Ascending aorta (tissue), 2 donors: ENCODE data around the gene ZNF511. TPM values are rescaled to one million over a fixed set of nuclear protein-coding genes. Genes with fewer than 3 reads are reported as not detected.
"Not testable (repeated sequence)": the region's sequence is repeated elsewhere in the genome, so short reads cannot be mapped to it uniquely, and the experiment has no call there.

Experiments used
- DNase-seq, 2 donors: peaks; one replicate each; pipeline ENCODE4 v3.0.0-alpha.2; 2019; ENCODE audit warnings: low spot score in 2 of 2
- H3K27ac ChIP-seq, 2 donors: fragments of 200-600 bp; sonication (generic); one replicate each; pipeline ENCODE4 v1.5.1; 2016 to 2017; ENCODE audit warnings: mild to moderate bottlenecking in 1 of 2
- H3K27me3 ChIP-seq: fragments of 200-600 bp; sonication (generic); one replicate; pipeline ENCODE4 v1.5.1; 2017
- H3K36me3 ChIP-seq, 2 donors: fragments of 200-600 bp; sonication (generic); one replicate each; pipeline ENCODE4 v1.5.1; 2016
- H3K4me1 ChIP-seq, 2 donors: fragments of 200-600 bp; sonication (generic); one replicate each; pipeline ENCODE4 v1.5.1; 2016 to 2017; ENCODE audit warnings: mild to moderate bottlenecking in 1 of 2
- H3K4me3 ChIP-seq, 2 donors: fragments of 200-600 bp; sonication (generic); one replicate each; pipeline ENCODE4 v1.5.1; 2016 to 2017; ENCODE audit warnings: mild to moderate bottlenecking in 1 of 2
- H3K9me3 ChIP-seq, 2 donors: fragments of 200-600 bp; sonication (generic); one replicate each; pipeline ENCODE4 v1.5.1; 2016
- intact Hi-C: fragments of 100-400 bp; cut with DNase I; formaldehyde crosslinking; loops from one replicate; pipeline ENCODE4 v1.15.1; 2023
- total RNA-seq: library from RNA; depleted of rRNA; stranded (reverse); fragments of >200 nt; gene quantifications from one replicate; pipeline ENCODE4 v1.1.0, GENCODE V29; 2016
- TF ChIP-seq, protein P1 (sequence below), 3 experiments: fragments of 200-600 bp in 2 of 3; fragments of 450-650 bp in 1 of 3; sonication (generic) in 2 of 3; IDR thresholded peaks; one replicate each; pipeline ENCODE4 v1.5.1; 2016 to 2019; ENCODE audit warnings: antibody characterized with exemption in 3 of 3, mild to moderate bottlenecking in 1 of 3, moderate library complexity in 1 of 3

ZNF511 gene
- total RNA-seq, 1 donor from 2014 or later, result 51.8 TPM

DNA sequence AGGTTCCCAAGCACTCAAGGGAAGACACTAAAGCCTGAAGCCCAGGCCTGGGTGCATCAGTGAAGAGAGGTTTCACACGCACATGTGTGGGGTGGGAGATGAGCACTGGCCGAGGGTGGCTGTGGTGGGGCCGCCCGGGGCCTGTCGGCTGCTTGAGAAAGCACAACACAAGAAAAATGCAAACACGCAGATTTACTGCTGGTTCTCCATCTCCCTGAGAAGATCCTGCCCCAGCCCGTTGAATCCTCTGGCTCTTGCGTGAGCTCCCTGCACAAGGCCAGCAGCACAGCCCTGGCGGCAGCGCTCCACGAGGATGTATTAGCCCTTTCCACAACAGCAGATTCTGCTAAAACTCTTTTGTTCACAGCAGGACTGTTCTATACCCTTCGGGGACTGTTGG lies 6.2 kb downstream of the ZNF511 start:
- intact Hi-C loops, result no loop called here
- DNase-seq, result no peak
- Histone ChIP-seq H3K4me1 (peaks cover 0 to 4% of the 10 kb centered on the region in 2 donors), H3K4me3 (no peak overlapping the region), H3K27ac (no peak overlapping the region), H3K27me3 (no peaks in the 10 kb centered on the region), H3K36me3 (peaks cover 19 to 21% of the 10 kb centered on the region in 2 donors), H3K9me3 (no peaks in the 10 kb centered on the region)
- TF ChIP-seq, protein P1, sequence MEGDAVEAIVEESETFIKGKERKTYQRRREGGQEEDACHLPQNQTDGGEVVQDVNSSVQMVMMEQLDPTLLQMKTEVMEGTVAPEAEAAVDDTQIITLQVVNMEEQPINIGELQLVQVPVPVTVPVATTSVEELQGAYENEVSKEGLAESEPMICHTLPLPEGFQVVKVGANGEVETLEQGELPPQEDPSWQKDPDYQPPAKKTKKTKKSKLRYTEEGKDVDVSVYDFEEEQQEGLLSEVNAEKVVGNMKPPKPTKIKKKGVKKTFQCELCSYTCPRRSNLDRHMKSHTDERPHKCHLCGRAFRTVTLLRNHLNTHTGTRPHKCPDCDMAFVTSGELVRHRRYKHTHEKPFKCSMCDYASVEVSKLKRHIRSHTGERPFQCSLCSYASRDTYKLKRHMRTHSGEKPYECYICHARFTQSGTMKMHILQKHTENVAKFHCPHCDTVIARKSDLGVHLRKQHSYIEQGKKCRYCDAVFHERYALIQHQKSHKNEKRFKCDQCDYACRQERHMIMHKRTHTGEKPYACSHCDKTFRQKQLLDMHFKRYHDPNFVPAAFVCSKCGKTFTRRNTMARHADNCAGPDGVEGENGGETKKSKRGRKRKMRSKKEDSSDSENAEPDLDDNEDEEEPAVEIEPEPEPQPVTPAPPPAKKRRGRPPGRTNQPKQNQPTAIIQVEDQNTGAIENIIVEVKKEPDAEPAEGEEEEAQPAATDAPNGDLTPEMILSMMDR (IDR thresholded peaks at IDR 0.05), result no peak

DNA sequence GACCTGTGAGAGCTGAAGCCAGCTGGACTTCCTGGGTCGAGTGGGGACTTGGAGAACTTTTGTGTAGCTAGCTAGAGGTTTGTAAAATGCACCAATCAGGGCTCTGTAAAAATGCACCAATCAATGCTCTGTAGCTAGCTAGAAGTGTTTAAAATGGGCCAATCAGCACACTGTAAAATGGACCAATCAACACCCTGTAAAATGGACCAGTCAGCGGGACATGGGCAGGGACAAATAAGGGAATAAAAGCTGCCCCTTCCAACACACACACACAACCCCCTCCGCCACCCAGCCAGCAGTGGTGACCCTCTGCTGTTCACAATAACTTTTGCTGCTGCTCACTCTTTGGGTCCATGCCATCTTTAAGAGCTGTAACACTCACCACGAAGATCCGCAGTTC lies 7.1 kb downstream of the ZNF511 start:
- no peaks in the 10 kb centered on the region for H3K9me3 ChIP-seq
- H3K4me3 ChIP-seq, result no peak overlapping the region
- intact Hi-C loops, result no loop called here
- DNase-seq, result no peak
- H3K27me3 ChIP-seq, result no peaks in the 10 kb centered on the region
- no peak overlapping the region for H3K27ac ChIP-seq
- H3K36me3 ChIP-seq, result peaks cover 14 to 15% of the 10 kb centered on the region in 2 donors
- H3K4me1 ChIP-seq, result peaks cover 0 to 4% of the 10 kb centered on the region in 2 donors
- TF ChIP-seq, protein P1 (IDR thresholded peaks at IDR 0.05), result no peak

DNA sequence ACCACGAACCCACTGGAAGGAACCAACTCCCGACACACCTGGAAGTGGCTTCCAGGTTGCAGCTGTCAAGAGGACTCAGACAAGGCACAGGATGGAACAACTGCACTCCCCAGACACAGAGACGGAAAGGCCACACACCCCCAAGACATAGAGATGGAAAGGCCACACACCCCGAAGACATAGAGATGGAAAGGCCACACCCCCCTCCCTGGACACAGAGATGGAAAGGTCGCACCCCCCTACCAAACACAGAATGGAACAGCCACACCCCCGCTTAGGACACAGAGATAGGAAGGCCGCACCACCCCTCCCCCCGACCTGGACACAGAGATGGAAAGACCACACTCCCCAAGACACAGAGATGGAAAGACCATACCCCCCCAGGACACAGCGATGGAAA lies 7.6 kb downstream of the ZNF511 start:
- Histone ChIP-seq H3K9me3 (no peaks in the 10 kb centered on the region), H3K4me3 (no peak overlapping the region), H3K4me1 (peaks cover 0 to 4% of the 10 kb centered on the region in 2 donors), H3K27me3 (no peaks in the 10 kb centered on the region), H3K27ac (no peak overlapping the region), H3K36me3 (peaks cover 14 to 15% of the 10 kb centered on the region in 2 donors)
- TF ChIP-seq, protein P1 (IDR thresholded peaks at IDR 0.05), result no peak
- intact Hi-C loops, result no loop called here
- DNase-seq, result no peak

DNA sequence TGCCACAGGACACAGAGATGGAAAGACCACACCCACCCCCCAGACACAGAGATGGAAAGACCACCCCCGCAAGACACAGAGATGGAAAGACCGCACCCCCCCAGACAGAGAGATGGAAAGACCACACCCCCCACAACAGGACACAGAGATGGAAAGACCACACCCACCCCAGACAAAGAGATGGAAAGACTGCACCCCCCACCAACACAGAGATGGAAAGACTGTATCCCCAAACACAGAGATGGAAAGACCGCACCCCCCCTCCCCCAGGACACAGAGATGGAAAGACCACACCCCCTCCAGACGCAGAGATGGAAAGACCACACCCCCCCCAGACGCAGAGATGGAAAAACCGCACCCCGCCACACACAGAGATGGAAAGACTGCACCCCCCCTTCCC lies 8.0 kb downstream of the ZNF511 start:
- no peak overlapping the region for H3K4me3 ChIP-seq
- intact Hi-C loops, result no loop called here
- no peaks in the 10 kb centered on the region for H3K9me3 ChIP-seq
- H3K27me3 ChIP-seq, result no peaks in the 10 kb centered on the region
- DNase-seq, result no peak
- peaks cover 10% of the 10 kb centered on the region in 2 donors for H3K36me3 ChIP-seq
- H3K4me1 ChIP-seq, result peaks cover 0 to 4% of the 10 kb centered on the region in 2 donors
- TF ChIP-seq, protein P1 (IDR thresholded peaks at IDR 0.05), result no peak
- no peak overlapping the region for H3K27ac ChIP-seq

DNA sequence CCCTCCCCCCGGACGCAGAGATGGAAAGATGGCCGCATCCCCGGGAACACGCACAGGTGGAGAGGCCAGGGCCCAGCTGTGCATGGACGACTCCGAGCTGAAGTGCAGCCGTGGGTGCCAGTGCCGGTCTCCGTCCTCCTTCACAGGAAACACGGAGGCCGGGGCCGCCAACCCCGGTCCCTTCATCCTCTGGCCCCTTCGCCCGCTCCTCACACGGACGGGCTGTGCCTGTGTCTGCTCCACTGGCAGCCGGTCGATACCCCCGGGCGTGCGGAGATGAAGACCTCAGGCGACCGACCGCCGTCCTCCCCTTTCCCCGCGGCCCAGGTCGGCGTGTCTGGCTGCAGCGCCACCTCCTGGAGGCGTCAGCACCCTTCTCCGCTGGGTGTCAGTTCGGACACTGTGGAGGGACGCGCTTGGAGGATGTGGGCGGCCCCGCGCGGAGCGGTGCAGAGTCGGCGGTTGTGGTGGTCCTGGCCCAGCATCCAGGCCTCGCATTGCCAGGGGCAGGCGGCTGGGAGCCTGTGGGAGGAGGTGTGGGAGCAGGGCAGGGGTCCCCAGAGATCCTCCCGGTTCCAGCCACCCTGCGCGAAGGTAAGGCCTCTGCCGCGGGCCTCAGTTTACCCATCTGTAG lies 9.9 kb downstream of the ZNF511 start:
- intact Hi-C loops, result no loop called here
- no peak overlapping the region for H3K27ac ChIP-seq
- H3K4me1 ChIP-seq, result peaks cover 0 to 4% of the 10 kb centered on the region in 2 donors
- no peaks in the 10 kb centered on the region for H3K36me3 ChIP-seq
- TF ChIP-seq, protein P1 (IDR thresholded peaks at IDR 0.05), result peak; percentile 37 to 71 (median 40)
- H3K9me3 ChIP-seq, result no peaks in the 10 kb centered on the region
- DNase-seq, result no peak
- H3K4me3 ChIP-seq, result peak overlapping the region; percentile 38 to 39
- H3K27me3 ChIP-seq, result no peaks in the 10 kb centered on the region

DNA sequence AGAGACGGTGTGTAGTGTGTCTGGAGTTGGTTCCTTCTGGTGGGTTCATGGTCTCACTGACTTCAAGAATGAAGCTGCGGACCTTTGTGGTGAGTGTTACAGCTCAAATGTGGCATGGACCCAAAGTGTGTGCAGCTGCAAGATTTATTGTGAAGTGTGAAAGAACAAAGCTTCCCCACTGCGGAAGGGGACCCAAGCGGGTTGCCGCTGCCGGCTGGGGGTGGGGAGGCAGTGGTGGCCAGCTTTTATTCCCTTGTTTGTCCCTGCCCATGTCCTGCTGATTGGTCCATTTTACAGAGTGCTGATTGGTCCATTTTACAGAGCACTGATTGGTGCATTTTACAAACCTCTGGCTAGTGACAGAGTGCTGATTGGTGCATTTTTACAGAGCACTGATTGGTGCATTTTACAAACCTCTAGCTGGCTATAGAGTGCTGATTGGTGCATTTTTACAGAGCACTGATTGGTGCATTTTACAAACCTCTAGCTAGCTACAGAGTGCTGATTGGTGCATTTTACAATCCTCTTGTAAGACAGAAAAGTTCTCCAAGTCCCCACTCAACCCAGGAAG lies 12.2 kb downstream of the ZNF511 start:
- H3K9me3 ChIP-seq, DNase-seq, H3K27ac ChIP-seq, H3K36me3 ChIP-seq, H3K27me3 ChIP-seq, H3K4me3 ChIP-seq: not testable (repeated sequence)
- intact Hi-C loops, result loop anchor here (10.0 kb wide), 1 partner anchor 194 kb away; no protein-coding TSS in a partner anchor
- H3K4me1 ChIP-seq, result peaks cover 6 to 11% of the 10 kb centered on the region in 2 donors

DNA sequence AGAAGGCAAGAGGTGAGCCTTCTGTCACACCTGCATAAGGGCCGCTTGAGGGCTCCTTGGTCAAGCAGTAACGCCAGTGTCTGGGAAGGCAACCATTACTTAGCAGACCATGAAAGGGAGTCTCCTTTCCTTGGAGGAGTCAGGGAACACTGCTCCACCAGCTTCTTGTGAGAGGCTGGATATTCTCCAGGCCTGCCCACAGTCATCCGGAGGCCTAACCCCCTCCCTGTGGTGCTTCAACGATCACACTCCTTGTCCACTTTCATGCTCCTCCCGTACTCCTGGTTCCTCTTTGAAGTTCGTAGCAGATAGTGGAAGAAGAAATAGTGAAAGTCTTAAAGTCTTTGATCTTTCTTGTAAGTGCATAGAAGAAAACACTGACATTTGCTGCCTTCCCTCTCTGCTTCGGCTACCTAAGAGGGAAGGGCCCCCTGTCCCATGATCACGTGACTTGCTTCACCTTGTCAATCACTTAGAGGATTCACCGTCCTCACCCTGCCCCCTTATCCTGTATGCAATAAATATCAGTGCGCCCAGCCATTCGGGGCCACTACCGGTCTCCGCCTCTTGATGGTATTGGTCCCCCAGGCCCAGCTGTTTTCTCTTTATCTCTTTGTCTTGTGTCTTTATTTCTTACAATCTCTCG lies 13.5 kb downstream of the ZNF511 start:
- DNase-seq, H3K36me3 ChIP-seq, H3K4me3 ChIP-seq, H3K9me3 ChIP-seq, H3K27ac ChIP-seq: not testable (repeated sequence)
- Histone ChIP-seq H3K27me3 (peaks cover 17% of the 10 kb centered on the region), H3K4me1 (peaks cover 8 to 15% of the 10 kb centered on the region in 2 donors)
- intact Hi-C loops, result loop anchor here (10.0 kb wide), 1 partner anchor 193 kb away; no protein-coding TSS in a partner anchor
